ENCODE measurements around the gene AKR1D1. TPM values are rescaled to one million over a fixed set of nuclear protein-coding genes. Genes with fewer than 3 reads are reported as not detected.

Gene AKR1D1
- total and polyA plus RNA-seq, 7 donors: not detected

- no peak for DNase-seq
- intact Hi-C loops (cut with DNase I): no loop called here
- Histone ChIP-seq H3K27ac (no peak overlapping the region), H3K9me3 (no peaks in the 10 kb centered on the region), H3K4me3 (no peak overlapping the region), H3K4me1 (no peaks in the 10 kb centered on the region), H3K27me3 (no peaks in the 10 kb centered on the region), H3K36me3 (no peaks in the 10 kb centered on the region)
- TF ChIP-seq POLR2AphosphoS5 (IDR thresholded peaks at IDR 0.05): no peak
- no peak for TF ChIP-seq POLR2A (IDR thresholded peaks at IDR 0.05)
- no peak for TF ChIP-seq EP300 (IDR thresholded peaks at IDR 0.05)
- TF ChIP-seq CTCF (IDR thresholded peaks at IDR 0.05): no peak
- WGBS, 2 donors: 68 to 81% methylated on average over 3 of the region's 3 CpGs
Measured at GRCh38 chr7:138097064-138097741, 20.9 kb downstream of the AKR1D1 start.

DNA sequence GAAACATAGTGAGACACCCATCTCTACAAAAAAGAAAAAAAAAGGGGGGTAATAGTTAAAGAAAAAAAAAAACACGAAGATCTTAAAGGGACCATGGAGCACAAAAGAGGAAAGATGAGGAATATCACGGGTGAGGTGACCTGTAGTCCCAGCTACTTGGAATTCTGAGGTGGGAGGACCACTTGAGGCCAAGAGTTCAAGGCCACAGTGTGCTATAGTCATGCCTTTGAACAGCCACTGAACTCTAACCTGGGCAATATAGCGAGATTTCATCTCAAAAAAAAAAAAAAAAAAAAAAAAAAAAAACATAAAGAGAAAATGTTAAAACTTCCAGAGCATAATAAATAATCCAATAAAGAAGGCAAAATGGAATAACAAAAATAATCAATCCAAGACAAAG, 23.6 kb downstream of the AKR1D1 start:
- no peaks in the 10 kb centered on the region for H3K27me3 ChIP-seq
- H3K4me3 ChIP-seq: no peak overlapping the region
- H3K9me3 ChIP-seq: no peaks in the 10 kb centered on the region
- no peak for DNase-seq
- intact Hi-C loops (cut with DNase I): no loop called here
- H3K36me3 ChIP-seq: no peaks in the 10 kb centered on the region
- no peaks in the 10 kb centered on the region for H3K4me1 ChIP-seq
- 86 to 95% methylated on average over 3 of the region's 3 CpGs for WGBS, 2 donors
- TF ChIP-seq POLR2AphosphoS5 (IDR thresholded peaks at IDR 0.05): no peak
- TF ChIP-seq EP300 (IDR thresholded peaks at IDR 0.05): no peak
- no peak for TF ChIP-seq POLR2A (IDR thresholded peaks at IDR 0.05)
- TF ChIP-seq CTCF (IDR thresholded peaks at IDR 0.05): no peak
- H3K27ac ChIP-seq: no peak overlapping the region

DNA sequence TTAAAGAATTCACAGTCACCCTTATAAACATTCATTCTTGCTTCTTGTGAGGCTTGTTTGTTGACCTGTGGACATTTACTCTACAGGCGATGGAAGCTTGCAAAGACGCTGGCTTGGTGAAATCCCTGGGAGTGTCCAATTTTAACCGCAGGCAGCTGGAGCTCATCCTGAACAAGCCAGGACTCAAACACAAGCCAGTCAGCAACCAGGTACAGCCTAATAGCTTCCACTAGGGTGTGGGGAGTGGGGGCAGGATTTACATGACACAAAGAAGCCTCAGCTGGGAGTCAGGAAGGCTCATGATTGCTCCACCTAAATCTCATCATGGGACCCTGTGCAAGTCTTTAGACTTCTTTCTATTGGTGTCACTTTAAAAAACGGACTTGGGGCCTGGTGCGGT, 29.0 kb downstream of the AKR1D1 start:
- no peak overlapping the region for H3K4me3 ChIP-seq
- no peaks in the 10 kb centered on the region for H3K36me3 ChIP-seq
- no peaks in the 10 kb centered on the region for H3K4me1 ChIP-seq
- no peaks in the 10 kb centered on the region for H3K27me3 ChIP-seq
- intact Hi-C loops (cut with DNase I): no loop called here
- WGBS, 2 donors: 90 to 92% methylated on average over 5 of the region's 5 CpGs
- no peak for DNase-seq
- H3K27ac ChIP-seq: no peak overlapping the region
- no peak for TF ChIP-seq POLR2AphosphoS5 (IDR thresholded peaks at IDR 0.05)
- no peak for TF ChIP-seq EP300 (IDR thresholded peaks at IDR 0.05)
- TF ChIP-seq POLR2A (IDR thresholded peaks at IDR 0.05): no peak
- no peak for TF ChIP-seq CTCF (IDR thresholded peaks at IDR 0.05)
- no peaks in the 10 kb centered on the region for H3K9me3 ChIP-seq

- no peaks in the 10 kb centered on the region for H3K9me3 ChIP-seq
- H3K4me3 ChIP-seq: no peak overlapping the region
- H3K36me3 ChIP-seq: no peaks in the 10 kb centered on the region
- no peak overlapping the region for H3K27ac ChIP-seq
- no peak for DNase-seq
- intact Hi-C loops (cut with DNase I): no loop called here
- H3K4me1 ChIP-seq: no peaks in the 10 kb centered on the region
- no peak for TF ChIP-seq POLR2A (IDR thresholded peaks at IDR 0.05)
- no peak for TF ChIP-seq POLR2AphosphoS5 (IDR thresholded peaks at IDR 0.05)
- no peak for TF ChIP-seq EP300 (IDR thresholded peaks at IDR 0.05)
- TF ChIP-seq CTCF (IDR thresholded peaks at IDR 0.05): no peak
- no peaks in the 10 kb centered on the region for H3K27me3 ChIP-seq
- WGBS, 2 donors: 91% methylated on average over 3 of the region's 3 CpGs
Measured at GRCh38 chr7:138115047-138115446, 38.8 kb downstream of the AKR1D1 start.

DNA sequence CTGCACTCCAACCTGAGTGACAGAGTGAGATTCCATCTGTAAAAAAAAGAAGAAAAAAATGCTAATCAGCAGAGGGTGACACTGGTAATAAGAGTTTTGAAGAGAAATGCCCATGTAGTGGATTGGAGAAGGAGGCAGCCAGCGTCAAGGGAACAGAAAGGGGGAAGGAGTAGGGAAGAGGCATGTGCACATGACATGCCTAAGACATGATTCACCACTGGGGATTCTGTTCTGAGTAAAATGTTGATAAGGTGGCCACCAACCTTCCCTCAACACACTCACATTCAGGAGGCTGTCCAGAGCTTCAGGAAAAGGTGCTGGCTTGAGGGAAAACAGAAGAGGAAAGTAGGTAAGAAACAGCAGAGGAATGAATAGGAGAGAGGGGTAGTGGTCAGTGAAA, 39.9 kb downstream of the AKR1D1 start:
- 76 to 78% methylated on average over 1 of the region's 1 CpG for WGBS, 2 donors
- Histone ChIP-seq H3K27ac (no peak overlapping the region), H3K4me3 (no peak overlapping the region), H3K4me1 (no peaks in the 10 kb centered on the region), H3K9me3 (no peaks in the 10 kb centered on the region), H3K27me3 (no peaks in the 10 kb centered on the region), H3K36me3 (no peaks in the 10 kb centered on the region)
- intact Hi-C loops (cut with DNase I): no loop called here
- TF ChIP-seq CTCF (IDR thresholded peaks at IDR 0.05) (no peak), POLR2A (IDR thresholded peaks at IDR 0.05) (no peak), POLR2AphosphoS5 (IDR thresholded peaks at IDR 0.05) (no peak), EP300 (IDR thresholded peaks at IDR 0.05) (no peak)
- no peak for DNase-seq
